HL-60 (cell line): ENCODE measurements around the gene BIRC7.
A peak's percentile ranks its signal among the peaks of the same experiment; 100 is the strongest.

Source experiments
- DNase-seq, 2 experiments: peaks; one replicate each; pipeline ENCODE4 v3.0.0-alpha.2; 2010 to 2020; ENCODE audit warnings: low read depth in 1 of 2, low spot score in 1 of 2
- H3K27ac ChIP-seq: fragments of 250-450 bp; sonication (Bioruptor Pico); replicated peaks from 2 replicates; pipeline ENCODE4 v1.5.1; 2020; ENCODE audit warnings: mild to moderate bottlenecking, moderate library complexity
- H3K27me3 ChIP-seq: fragments of 250-450 bp; sonication (Bioruptor Pico); 2 replicates; pipeline ENCODE4 v1.5.1; 2021; ENCODE audit warnings: mild to moderate bottlenecking, moderate library complexity; ENCODE audit not compliant: insufficient read depth, poor library complexity, severe bottlenecking
- H3K4me3 ChIP-seq: replicated peaks from 2 replicates; pipeline ENCODE4 v1.5.1; 2011; ENCODE audit warnings: mild to moderate bottlenecking, control low read depth, low read length; ENCODE audit not compliant: insufficient read depth
- GABPA ChIP-seq: IDR thresholded peaks from 2 replicates; pipeline ENCODE4 v1.6.1; 2012; ENCODE audit warnings: low read depth
- POLR2AphosphoS5 ChIP-seq: IDR thresholded peaks from 2 replicates; pipeline ENCODE4 v1.6.1; 2012; ENCODE audit warnings: low read depth
- SPI1 ChIP-seq: IDR thresholded peaks from 2 replicates; pipeline ENCODE4 v1.6.1; 2012; ENCODE audit warnings: low read depth, mild to moderate bottlenecking, borderline replicate concordance
- long read RNA-seq: library from polyadenylated mRNA; unstranded; transcript quantifications from one replicate; pipeline ENCODE4 v2.0.0, GENCODE V29; 2020
- TF ChIP-seq, protein P1 (sequence below): IDR thresholded peaks from 2 replicates; pipeline ENCODE4 v1.6.1; 2012; ENCODE audit warnings: low read depth; ENCODE audit not compliant: insufficient replicate concordance
- TF ChIP-seq, protein P2 (sequence below): IDR thresholded peaks from one replicate; pipeline ENCODE4 v1.5.1; 2011; ENCODE audit warnings: low read length, control low read depth, inconsistent platforms; ENCODE audit not compliant: insufficient read depth

Gene BIRC7
- long read RNA-seq = 0 reads

- DNase-seq = peak in 1 of 2 experiments; percentile 27
- Histone ChIP-seq H3K4me3 (no peak within 1 kb of the TSS), H3K27me3 (peaks cover 18% of the 10 kb centered on the region), H3K27ac (no peak within 1 kb of the TSS)
- no peak for TF ChIP-seq POLR2AphosphoS5
- no peak for TF ChIP-seq SPI1
- no peak for TF ChIP-seq GABPA
- TF ChIP-seq, protein P1, sequence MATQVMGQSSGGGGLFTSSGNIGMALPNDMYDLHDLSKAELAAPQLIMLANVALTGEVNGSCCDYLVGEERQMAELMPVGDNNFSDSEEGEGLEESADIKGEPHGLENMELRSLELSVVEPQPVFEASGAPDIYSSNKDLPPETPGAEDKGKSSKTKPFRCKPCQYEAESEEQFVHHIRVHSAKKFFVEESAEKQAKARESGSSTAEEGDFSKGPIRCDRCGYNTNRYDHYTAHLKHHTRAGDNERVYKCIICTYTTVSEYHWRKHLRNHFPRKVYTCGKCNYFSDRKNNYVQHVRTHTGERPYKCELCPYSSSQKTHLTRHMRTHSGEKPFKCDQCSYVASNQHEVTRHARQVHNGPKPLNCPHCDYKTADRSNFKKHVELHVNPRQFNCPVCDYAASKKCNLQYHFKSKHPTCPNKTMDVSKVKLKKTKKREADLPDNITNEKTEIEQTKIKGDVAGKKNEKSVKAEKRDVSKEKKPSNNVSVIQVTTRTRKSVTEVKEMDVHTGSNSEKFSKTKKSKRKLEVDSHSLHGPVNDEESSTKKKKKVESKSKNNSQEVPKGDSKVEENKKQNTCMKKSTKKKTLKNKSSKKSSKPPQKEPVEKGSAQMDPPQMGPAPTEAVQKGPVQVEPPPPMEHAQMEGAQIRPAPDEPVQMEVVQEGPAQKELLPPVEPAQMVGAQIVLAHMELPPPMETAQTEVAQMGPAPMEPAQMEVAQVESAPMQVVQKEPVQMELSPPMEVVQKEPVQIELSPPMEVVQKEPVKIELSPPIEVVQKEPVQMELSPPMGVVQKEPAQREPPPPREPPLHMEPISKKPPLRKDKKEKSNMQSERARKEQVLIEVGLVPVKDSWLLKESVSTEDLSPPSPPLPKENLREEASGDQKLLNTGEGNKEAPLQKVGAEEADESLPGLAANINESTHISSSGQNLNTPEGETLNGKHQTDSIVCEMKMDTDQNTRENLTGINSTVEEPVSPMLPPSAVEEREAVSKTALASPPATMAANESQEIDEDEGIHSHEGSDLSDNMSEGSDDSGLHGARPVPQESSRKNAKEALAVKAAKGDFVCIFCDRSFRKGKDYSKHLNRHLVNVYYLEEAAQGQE = no peak
- TF ChIP-seq, protein P2, sequence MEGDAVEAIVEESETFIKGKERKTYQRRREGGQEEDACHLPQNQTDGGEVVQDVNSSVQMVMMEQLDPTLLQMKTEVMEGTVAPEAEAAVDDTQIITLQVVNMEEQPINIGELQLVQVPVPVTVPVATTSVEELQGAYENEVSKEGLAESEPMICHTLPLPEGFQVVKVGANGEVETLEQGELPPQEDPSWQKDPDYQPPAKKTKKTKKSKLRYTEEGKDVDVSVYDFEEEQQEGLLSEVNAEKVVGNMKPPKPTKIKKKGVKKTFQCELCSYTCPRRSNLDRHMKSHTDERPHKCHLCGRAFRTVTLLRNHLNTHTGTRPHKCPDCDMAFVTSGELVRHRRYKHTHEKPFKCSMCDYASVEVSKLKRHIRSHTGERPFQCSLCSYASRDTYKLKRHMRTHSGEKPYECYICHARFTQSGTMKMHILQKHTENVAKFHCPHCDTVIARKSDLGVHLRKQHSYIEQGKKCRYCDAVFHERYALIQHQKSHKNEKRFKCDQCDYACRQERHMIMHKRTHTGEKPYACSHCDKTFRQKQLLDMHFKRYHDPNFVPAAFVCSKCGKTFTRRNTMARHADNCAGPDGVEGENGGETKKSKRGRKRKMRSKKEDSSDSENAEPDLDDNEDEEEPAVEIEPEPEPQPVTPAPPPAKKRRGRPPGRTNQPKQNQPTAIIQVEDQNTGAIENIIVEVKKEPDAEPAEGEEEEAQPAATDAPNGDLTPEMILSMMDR = no peak
Measured at GRCh38 chr20:63235399-63235983, at the start of gene BIRC7. Gene BIRC7, plus strand, starts transcription at chr20:63235905. Its CDS starts 192 bp downstream, at chr20:63236097.

DNA sequence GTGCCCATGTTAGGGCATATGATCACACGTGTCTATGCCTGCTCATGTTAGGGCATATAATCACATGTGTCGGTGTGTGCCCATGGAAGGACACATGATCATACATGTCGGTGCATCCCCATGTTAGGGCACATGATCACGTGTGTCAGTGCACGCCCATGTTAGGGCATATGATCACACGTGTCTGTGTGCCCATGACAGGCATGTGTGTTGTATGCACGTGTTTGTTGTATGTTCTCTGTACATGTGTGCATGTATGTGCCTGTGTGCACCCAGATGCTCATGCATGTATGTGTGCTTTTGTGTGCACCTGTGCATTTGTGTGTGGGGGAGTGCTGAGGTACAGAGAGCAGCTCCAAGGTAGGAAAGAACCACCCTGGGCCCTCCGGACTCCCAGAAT lies 49.6 kb upstream of the BIRC7 start:
- Histone ChIP-seq H3K27ac (no peak overlapping the region), H3K4me3 (no peak overlapping the region), H3K27me3 (peaks cover 3% of the 10 kb centered on the region)
- no peak for DNase-seq
- no peak for TF ChIP-seq SPI1
- TF ChIP-seq GABPA = no peak
- TF ChIP-seq, protein P2 = no peak
- TF ChIP-seq, protein P1 = no peak
- no peak for TF ChIP-seq POLR2AphosphoS5

DNA sequence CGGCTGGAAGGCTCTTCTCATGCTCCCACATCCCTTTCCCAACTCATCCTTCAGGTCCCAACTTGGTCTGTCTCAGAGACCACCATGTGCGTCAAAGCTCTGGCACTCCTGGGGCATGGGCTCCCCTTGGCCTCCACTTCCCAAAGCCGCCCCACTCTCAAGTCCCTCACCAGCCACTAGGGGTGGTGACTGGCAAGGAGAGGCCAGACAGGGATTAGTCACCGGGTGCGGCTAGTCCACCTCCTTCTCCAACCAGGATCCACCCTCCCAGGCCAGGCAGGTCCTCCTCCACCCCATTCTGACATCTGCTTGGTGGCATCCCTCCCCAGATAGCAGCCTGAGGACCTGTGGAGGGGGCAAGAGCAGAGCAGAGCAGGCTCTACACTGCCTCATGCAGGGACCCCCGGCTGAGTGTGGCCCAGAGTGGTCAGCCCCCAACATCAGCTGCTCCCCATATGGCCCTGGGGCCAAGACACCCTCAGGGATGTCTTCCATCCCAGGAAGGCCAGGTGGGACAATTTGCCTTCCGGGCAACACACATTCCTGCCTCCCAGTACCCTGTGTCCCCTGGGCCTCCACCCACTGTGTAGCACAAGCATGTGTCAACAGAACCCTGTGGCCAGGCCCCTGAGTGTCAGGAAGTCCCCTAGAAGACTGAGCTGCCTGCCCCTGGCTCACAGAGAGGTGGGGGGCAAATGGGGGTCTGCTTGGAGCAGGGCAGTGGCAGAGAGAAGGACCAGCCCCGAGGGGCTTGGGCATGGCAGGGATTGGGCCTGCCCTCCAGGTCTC lies 49.0 kb upstream of the BIRC7 start:
- Histone ChIP-seq H3K27me3 (no peaks in the 10 kb centered on the region), H3K4me3 (no peak overlapping the region), H3K27ac (no peak overlapping the region)
- no peak for DNase-seq
- no peak for TF ChIP-seq SPI1
- TF ChIP-seq, protein P2 = no peak
- TF ChIP-seq, protein P1 = no peak
- TF ChIP-seq GABPA = no peak
- TF ChIP-seq POLR2AphosphoS5 = no peak
